AG08396 (cell line): Measurements from ENCODE around the gene C1QTNF9B.
"Not testable (repeated sequence)": the region's sequence is repeated elsewhere in the genome, so short reads cannot be mapped to it uniquely, and the experiment has no call there.

Source experiments
- DNase-seq: peaks from one replicate; pipeline ENCODE4 v3.0.0; 2012; ENCODE audit warnings: low spot score, mixed read lengths

Gene C1QTNF9B

GRCh38 chr13:23897452-23897919, at the start of gene C1QTNF9B:
C1QTNF9B (minus strand) TSS chr13:23897502.
- DNase-seq = not testable (repeated sequence)

- no peak for DNase-seq
Measured at GRCh38 chr13:23946900-23947299, 49.6 kb upstream of the C1QTNF9B start.

- no peak for DNase-seq
Measured at GRCh38 chr13:23946067-23946466, 48.8 kb upstream of the C1QTNF9B start.

GRCh38 chr13:23945612-23946011, 48.3 kb upstream of the C1QTNF9B start:
- DNase-seq = no peak

GRCh38 chr13:23941211-23941610, 43.9 kb upstream of the C1QTNF9B start:
- no peak for DNase-seq

- not testable (repeated sequence) for DNase-seq
Measured at GRCh38 chr13:23939666-23940065, 42.4 kb upstream of the C1QTNF9B start.

- no peak for DNase-seq
Measured at GRCh38 chr13:23934520-23934919, 37.2 kb upstream of the C1QTNF9B start.

GRCh38 chr13:23928985-23929384, 31.7 kb upstream of the C1QTNF9B start:
- DNase-seq = peak; percentile 58

- DNase-seq = no peak
Measured at GRCh38 chr13:23923031-23923430, 25.7 kb upstream of the C1QTNF9B start.

- no peak for DNase-seq
Measured at GRCh38 chr13:23922005-23922932, 25.0 kb upstream of the C1QTNF9B start.

- peak; percentile 50 for DNase-seq
Measured at GRCh38 chr13:23921451-23921888, 24.2 kb upstream of the C1QTNF9B start.

- no peak for DNase-seq
Measured at GRCh38 chr13:23919006-23919405, 21.7 kb upstream of the C1QTNF9B start.

GRCh38 chr13:23918208-23918607, 20.9 kb upstream of the C1QTNF9B start:
- no peak for DNase-seq

- no peak for DNase-seq
Measured at GRCh38 chr13:23915308-23915707, 18.0 kb upstream of the C1QTNF9B start.

GRCh38 chr13:23912469-23912868, 15.2 kb upstream of the C1QTNF9B start:
- DNase-seq = no peak

- DNase-seq = no peak
Measured at GRCh38 chr13:23909606-23910005, 12.3 kb upstream of the C1QTNF9B start.

GRCh38 chr13:23905766-23906165, 8.5 kb upstream of the C1QTNF9B start:
- no peak for DNase-seq

GRCh38 chr13:23903906-23904280, 6.6 kb upstream of the C1QTNF9B start:
- no peak for DNase-seq

- DNase-seq = no peak
Measured at GRCh38 chr13:23902975-23903905, 5.9 kb upstream of the C1QTNF9B start.

GRCh38 chr13:23901365-23901764, 4.1 kb upstream of the C1QTNF9B start:
- no peak for DNase-seq

- peak; percentile 44 for DNase-seq
Measured at GRCh38 chr13:23899555-23899954, 2.3 kb upstream of the C1QTNF9B start.

- DNase-seq = peak; percentile 85
Measured at GRCh38 chr13:23898101-23898500, 799 bp upstream of the C1QTNF9B start.
